GM19239 (cell line): ENCODE results near the gene BAIAP2L1.
A peak's percentile ranks its signal among the peaks of the same experiment; 100 is the strongest.

Experiments
- DNase-seq: peaks from one replicate; pipeline ENCODE4 v3.0.0; 2011; ENCODE audit warnings: low spot score; ENCODE audit not compliant: insufficient read length
- FAIRE-seq: peaks from 2 replicates; lab custom pipeline; 2011; peaks lifted over from hg19 to GRCh38; lab: Jason Lieb, UNC

Gene BAIAP2L1

GRCh38 chr7:98300595-98301372 is 100.1 kb downstream of the BAIAP2L1 start:
- FAIRE-seq, result no peak
- DNase-seq, result no peak

- FAIRE-seq (no peak), DNase-seq (no peak)
These were observed 103.1 kb downstream of the BAIAP2L1 start for GRCh38 chr7:98297626-98298286.

GRCh38 chr7:98296833-98297232 is 104.1 kb downstream of the BAIAP2L1 start:
- FAIRE-seq (no peak), DNase-seq (no peak)

- DNase-seq, result no peak
- no peak for FAIRE-seq
These were observed 105.3 kb downstream of the BAIAP2L1 start for GRCh38 chr7:98295467-98296192.

- FAIRE-seq, result no peak
These were observed 106.0 kb downstream of the BAIAP2L1 start for GRCh38 chr7:98294798-98295382.

GRCh38 chr7:98294326-98294725 is 106.6 kb downstream of the BAIAP2L1 start:
- no peak for DNase-seq

More at GRCh38 chr7:98294798-98295382, 106.0 kb downstream of the BAIAP2L1 start:
- DNase-seq, result peak; percentile 73

GRCh38 chr7:98293746-98294145 is 107.1 kb downstream of the BAIAP2L1 start:
- FAIRE-seq, result no peak

More at GRCh38 chr7:98294326-98294725, 106.6 kb downstream of the BAIAP2L1 start:
- no peak for FAIRE-seq

GRCh38 chr7:98293265-98293664 is 107.6 kb downstream of the BAIAP2L1 start:
- FAIRE-seq (no peak), DNase-seq (no peak)

More at GRCh38 chr7:98293746-98294145, 107.1 kb downstream of the BAIAP2L1 start:
- DNase-seq, result no peak

- FAIRE-seq (no peak), DNase-seq (no peak)
These were observed 109.2 kb downstream of the BAIAP2L1 start for GRCh38 chr7:98291717-98292116.

GRCh38 chr7:98289333-98289875 is 111.5 kb downstream of the BAIAP2L1 start:
- no peak for DNase-seq
- FAIRE-seq, result no peak

GRCh38 chr7:98288064-98288823 is 112.6 kb downstream of the BAIAP2L1 start:
- FAIRE-seq (no peak), DNase-seq (no peak)

GRCh38 chr7:98287486-98287959 is 113.4 kb downstream of the BAIAP2L1 start:
- FAIRE-seq (no peak), DNase-seq (no peak)

- FAIRE-seq, result no peak
These were observed 114.0 kb downstream of the BAIAP2L1 start for GRCh38 chr7:98286701-98287485.

GRCh38 chr7:98286093-98286539 is 114.8 kb downstream of the BAIAP2L1 start:
- DNase-seq, result no peak
- no peak for FAIRE-seq

More at GRCh38 chr7:98286701-98287485, 114.0 kb downstream of the BAIAP2L1 start:
- DNase-seq, result no peak

GRCh38 chr7:98285157-98286092 is 115.5 kb downstream of the BAIAP2L1 start:
- FAIRE-seq, result no peak
- DNase-seq, result no peak

GRCh38 chr7:98284335-98285036 is 116.4 kb downstream of the BAIAP2L1 start:
- FAIRE-seq (no peak), DNase-seq (no peak)

- FAIRE-seq, result no peak
- DNase-seq, result no peak
These were observed 117.0 kb downstream of the BAIAP2L1 start for GRCh38 chr7:98283887-98284222.
